Mesenchymal stem cell (in vitro differentiated cells and primary cell): ENCODE results near the gene SERPINE2.
A peak's percentile ranks its signal among the peaks of the same experiment; 100 is the strongest.

ENCODE experiments used
- DNase-seq: peaks from one replicate; pipeline ENCODE4 v3.0.0-alpha.2; 2013
- H2AFZ ChIP-seq: one replicate; pipeline ENCODE4 v1.6.1; 2013; ENCODE audit warnings: low read depth, mild to moderate bottlenecking, control low read depth, inconsistent platforms, low read length, moderate library complexity
- H2AK5ac ChIP-seq: 2 replicates; pipeline ENCODE4 v1.6.1; 2013; ENCODE audit warnings: low read length, moderate library complexity, mild to moderate bottlenecking, inconsistent platforms; ENCODE audit not compliant: severe bottlenecking
- H2BK120ac ChIP-seq: one replicate; pipeline ENCODE4 v1.6.1; 2013; ENCODE audit warnings: low read depth, mild to moderate bottlenecking, inconsistent platforms, low read length, moderate library complexity
- H2BK12ac ChIP-seq, 2 experiments: one replicate each; pipeline ENCODE4 v1.6.1; 2013; ENCODE audit warnings: inconsistent platforms in 2 of 2, low read length in 2 of 2, mild to moderate bottlenecking in 2 of 2, moderate library complexity in 2 of 2, control low read depth in 1 of 2
- H2BK15ac ChIP-seq: one replicate; pipeline ENCODE4 v1.6.1; 2013; ENCODE audit warnings: mild to moderate bottlenecking, low read depth, inconsistent platforms; ENCODE audit not compliant: poor library complexity, severe bottlenecking
- H2BK5ac ChIP-seq: 2 replicates; pipeline ENCODE4 v1.6.1; 2013; ENCODE audit warnings: low read depth, mild to moderate bottlenecking, low read length, control low read depth, inconsistent platforms; ENCODE audit not compliant: poor library complexity, severe bottlenecking
- H3K14ac ChIP-seq, 2 experiments: one replicate each; pipeline ENCODE4 v1.6.1; 2013; ENCODE audit warnings: inconsistent platforms in 2 of 2, low read length in 2 of 2, control low read depth in 1 of 2, mild to moderate bottlenecking in 1 of 2, moderate library complexity in 1 of 2
- H3K18ac ChIP-seq, 2 experiments: one replicate each; pipeline ENCODE4 v1.6.1; 2013; ENCODE audit warnings: inconsistent platforms in 2 of 2, low read length in 2 of 2, control low read depth in 1 of 2, low read depth in 1 of 2, mild to moderate bottlenecking in 1 of 2
- H3K23ac ChIP-seq, 2 experiments: one replicate each; pipeline ENCODE4 v1.6.1; 2013; ENCODE audit warnings: inconsistent platforms in 2 of 2, low read length in 2 of 2, mild to moderate bottlenecking in 2 of 2, moderate library complexity in 2 of 2, control low read depth in 1 of 2
- H3K27ac ChIP-seq: 2 replicates; pipeline ENCODE4 v1.5.1; 2013; ENCODE audit warnings: mild to moderate bottlenecking, moderate library complexity, low read length, control low read depth, inconsistent platforms; ENCODE audit not compliant: poor library complexity, severe bottlenecking
- H3K27me3 ChIP-seq, 2 experiments: 2 replicates each; pipeline versions ENCODE4 v1.6.1 to v1.7.0; 2013; ENCODE audit warnings: low read length in 2 of 2, mild to moderate bottlenecking in 2 of 2, moderate library complexity in 2 of 2, control low read depth in 1 of 2, inconsistent platforms in 1 of 2; ENCODE audit not compliant: control insufficient read depth in 1 of 2, insufficient read depth in 1 of 2
- H3K36me3 ChIP-seq, 2 experiments: 2 replicates each; pipeline versions ENCODE4 v1.6.1 to v1.7.0; 2013; ENCODE audit warnings: low read length in 2 of 2, control low read depth in 1 of 2, inconsistent platforms in 1 of 2, low read depth in 1 of 2, mild to moderate bottlenecking in 1 of 2; ENCODE audit not compliant: insufficient read depth in 2 of 2, control insufficient read depth in 1 of 2
- H3K4ac ChIP-seq, 2 experiments: one replicate each; pipeline ENCODE4 v1.6.1; 2013; ENCODE audit warnings: inconsistent platforms in 2 of 2, low read length in 2 of 2, mild to moderate bottlenecking in 2 of 2, moderate library complexity in 2 of 2, control low read depth in 1 of 2, low read depth in 1 of 2
- H3K4me1 ChIP-seq: 2 replicates; pipeline ENCODE4 v1.6.1; 2013; ENCODE audit warnings: low read depth, low read length, control low read depth; ENCODE audit not compliant: control insufficient read depth, insufficient read depth
- H3K4me2 ChIP-seq: 2 replicates; pipeline ENCODE4 v1.6.1; 2013; ENCODE audit warnings: low read length, mild to moderate bottlenecking, inconsistent platforms; ENCODE audit not compliant: poor library complexity, severe bottlenecking
- H3K4me3 ChIP-seq, 2 experiments: 2 replicates each; pipeline versions ENCODE4 v1.5.1 to v1.7.0; 2013; ENCODE audit warnings: low read length in 2 of 2, mild to moderate bottlenecking in 2 of 2, control low read depth in 1 of 2, low read depth in 1 of 2; ENCODE audit not compliant: insufficient read depth in 1 of 2
- H3K79me1 ChIP-seq: replicated peaks from 2 replicates; pipeline ENCODE4 v1.6.1; 2013; ENCODE audit warnings: mild to moderate bottlenecking, control low read depth, low read length, inconsistent platforms; ENCODE audit not compliant: poor library complexity, severe bottlenecking
- H3K9ac ChIP-seq: 2 replicates; pipeline ENCODE4 v1.7.0; 2013; ENCODE audit warnings: mild to moderate bottlenecking, low read length, moderate library complexity
- H3K9me3 ChIP-seq: 2 replicates; pipeline ENCODE4 v1.7.0; 2013; ENCODE audit warnings: mild to moderate bottlenecking, low read length; ENCODE audit not compliant: control insufficient read depth
- H4K8ac ChIP-seq: one replicate; pipeline ENCODE4 v1.6.1; 2013; ENCODE audit warnings: inconsistent platforms, mild to moderate bottlenecking, low read length, moderate library complexity
- H4K91ac ChIP-seq: one replicate; pipeline ENCODE4 v1.6.1; 2013; ENCODE audit warnings: mild to moderate bottlenecking, low read length, inconsistent platforms
- WGBS: methylation state at CpG from one replicate; pipeline ENCODE4 v1.1.7; 2013; ENCODE audit warnings: mixed read lengths; 5-methylcytosine and 5-hydroxymethylcytosine counted together

SERPINE2 gene

GRCh38 chr2:223957092-223957851, 81.8 kb downstream of the SERPINE2 start, which contains the start of gene MRPL44:
MRPL44 (plus strand) TSS chr2:223957463; CDS start chr2:223957473, 10 bp downstream.
- Histone ChIP-seq H3K4ac (peak within 1 kb of the TSS; percentile 84 to 93), H2AFZ (peak within 1 kb of the TSS; percentile 92), H4K8ac (peak within 1 kb of the TSS; percentile 100), H2BK15ac (peak within 1 kb of the TSS; percentile 90), H3K27ac (peak within 1 kb of the TSS; percentile 75), H3K18ac (peak within 1 kb of the TSS; percentile 89 to 98), H3K36me3 (peaks cover 3 to 26% of the 10 kb centered on the region in 2 experiments), H3K4me1 (peaks cover 2% of the 10 kb centered on the region), H3K9ac (peak within 1 kb of the TSS; percentile 98), H3K9me3 (no peaks in the 10 kb centered on the region), H3K4me3 (peak within 1 kb of the TSS; percentile 88 to 92), H3K27me3 (no peaks in the 10 kb centered on the region), H2AK5ac (peak within 1 kb of the TSS; percentile 44), H2BK120ac (peak within 1 kb of the TSS; percentile 37), H3K4me2 (peak within 1 kb of the TSS; percentile 62), H3K14ac (peak within 1 kb of the TSS in 1 of 2 experiments; percentile 68), H3K23ac (peak within 1 kb of the TSS; percentile 23 to 49), H3K79me1 (peaks cover 3% of the 10 kb centered on the region), H2BK12ac (peak within 1 kb of the TSS in 1 of 2 experiments; percentile 1), H4K91ac (peak within 1 kb of the TSS; percentile 89), H2BK5ac (peak within 1 kb of the TSS; percentile 81)
- DNase-seq: peak; percentile 96
- under 1% methylated on average over 65 of the region's 65 CpGs for WGBS

- H4K8ac ChIP-seq: no peak overlapping the region
These were observed 82.8 kb downstream of the SERPINE2 start for GRCh38 chr2:223956300-223956699.

GRCh38 chr2:223954401-223954800, 84.7 kb downstream of the SERPINE2 start:
- Histone ChIP-seq H3K79me1 (peaks cover 3% of the 10 kb centered on the region), H3K36me3 (no peaks in the 10 kb centered on the region), H3K27ac (no peak overlapping the region), H3K4ac (no peak overlapping the region), H3K14ac (no peak overlapping the region), H3K27me3 (no peaks in the 10 kb centered on the region), H3K9ac (peak overlapping the region; percentile 74), H2AFZ (no peak overlapping the region), H3K9me3 (no peaks in the 10 kb centered on the region), H2BK5ac (no peak overlapping the region), H2BK12ac (no peak overlapping the region), H2BK120ac (no peak overlapping the region), H3K23ac (no peak overlapping the region), H3K18ac (no peak overlapping the region), H2BK15ac (no peak overlapping the region), H4K91ac (no peak overlapping the region), H2AK5ac (no peak overlapping the region), H3K4me1 (no peaks in the 10 kb centered on the region), H3K4me3 (no peak overlapping the region), H4K8ac (no peak overlapping the region), H3K4me2 (no peak overlapping the region)
- 69% methylated on average over 3 of the region's 3 CpGs for WGBS
- peak; percentile 87 for DNase-seq

More at GRCh38 chr2:223956300-223956699, 82.8 kb downstream of the SERPINE2 start:
- Histone ChIP-seq H3K79me1 (peaks cover 3% of the 10 kb centered on the region), H3K4me1 (no peaks in the 10 kb centered on the region), H2BK12ac (peak overlapping the region in 1 of 2 experiments; percentile 1), H3K18ac (no peak overlapping the region), H3K4me2 (no peak overlapping the region), H3K9ac (peak overlapping the region; percentile 98), H2BK120ac (no peak overlapping the region), H3K4me3 (peak overlapping the region in 1 of 2 experiments; percentile 61), H2BK15ac (no peak overlapping the region), H3K23ac (no peak overlapping the region), H2AFZ (no peak overlapping the region), H3K27ac (no peak overlapping the region), H3K9me3 (no peaks in the 10 kb centered on the region), H3K27me3 (no peaks in the 10 kb centered on the region), H3K36me3 (peaks cover 0 to 17% of the 10 kb centered on the region in 2 experiments), H4K91ac (no peak overlapping the region), H2AK5ac (peak overlapping the region; percentile 44), H3K4ac (peak overlapping the region in 1 of 2 experiments; percentile 79), H3K14ac (no peak overlapping the region), H2BK5ac (no peak overlapping the region)
- DNase-seq: no peak
- 99% methylated on average over 4 of the region's 4 CpGs for WGBS

GRCh38 chr2:223952280-223952968, 86.7 kb downstream of the SERPINE2 start:
- Histone ChIP-seq H2AFZ (no peak overlapping the region), H2AK5ac (no peak overlapping the region), H3K27me3 (no peaks in the 10 kb centered on the region), H3K36me3 (no peaks in the 10 kb centered on the region), H3K4me3 (no peak overlapping the region), H3K18ac (no peak overlapping the region), H3K14ac (no peak overlapping the region), H3K9me3 (no peaks in the 10 kb centered on the region), H2BK120ac (no peak overlapping the region), H3K9ac (no peak overlapping the region), H2BK15ac (no peak overlapping the region), H3K23ac (no peak overlapping the region), H3K4ac (no peak overlapping the region), H2BK5ac (no peak overlapping the region), H3K27ac (no peak overlapping the region), H3K79me1 (peaks cover under 1% of the 10 kb centered on the region), H4K8ac (no peak overlapping the region), H3K4me1 (no peaks in the 10 kb centered on the region), H2BK12ac (no peak overlapping the region), H4K91ac (no peak overlapping the region), H3K4me2 (no peak overlapping the region)
- no peak for DNase-seq
- WGBS: 95% methylated on average over 5 of the region's 6 CpGs
